ENCODE measurements around the gene MMEL1.

MMEL1 gene

GRCh38 chr1:2589431-2590232 is 43.2 kb downstream of the MMEL1 start:
- DNase-seq, result no peak

- no peak for DNase-seq
These were observed 44.0 kb downstream of the MMEL1 start for GRCh38 chr1:2588661-2589430.

GRCh38 chr1:2587860-2588571 is 44.8 kb downstream of the MMEL1 start:
- DNase-seq, result no peak

GRCh38 chr1:2587071-2587859 is 45.6 kb downstream of the MMEL1 start:
- no peak for DNase-seq

- DNase-seq, result peak; percentile 94
These were observed 46.4 kb downstream of the MMEL1 start, which contains the start of gene PRXL2B for GRCh38 chr1:2586154-2587070. Gene PRXL2B, plus strand, starts transcription at chr1:2586777. Its CDS starts 109 bp downstream, at chr1:2586886.

GRCh38 chr1:2585318-2586092 is 47.3 kb downstream of the MMEL1 start:
- DNase-seq, result peak; percentile 43 to 45

GRCh38 chr1:2584686-2585317 is 48.0 kb downstream of the MMEL1 start:
- DNase-seq, result no peak

GRCh38 chr1:2583871-2584351 is 48.9 kb downstream of the MMEL1 start:
- peak; percentile 28 to 31 for DNase-seq

- DNase-seq, result no peak
These were observed 49.5 kb downstream of the MMEL1 start for GRCh38 chr1:2583331-2583791.

- no peak for DNase-seq
These were observed 50.4 kb downstream of the MMEL1 start for GRCh38 chr1:2582391-2582790.

- DNase-seq, result no peak
These were observed 52.1 kb downstream of the MMEL1 start for GRCh38 chr1:2580691-2581090.

GRCh38 chr1:2578758-2579118 is 54.1 kb downstream of the MMEL1 start:
- no peak for DNase-seq

GRCh38 chr1:2577565-2578075 is 55.2 kb downstream of the MMEL1 start:
- peak; percentile 46 to 57 for DNase-seq

GRCh38 chr1:2575801-2576663 is 56.8 kb downstream of the MMEL1 start:
- DNase-seq, result no peak

GRCh38 chr1:2574350-2574749 is 58.5 kb downstream of the MMEL1 start:
- no peak for DNase-seq

- no peak for DNase-seq
These were observed 59.4 kb downstream of the MMEL1 start for GRCh38 chr1:2573250-2573920.

GRCh38 chr1:2571348-2571747 is 61.5 kb downstream of the MMEL1 start:
- DNase-seq, result no peak

- no peak for DNase-seq
These were observed 62.5 kb downstream of the MMEL1 start for GRCh38 chr1:2570332-2570731.

Data from activated CD4-positive, alpha-beta T cell treated with anti-CD3 and anti-CD28 coated beads, Interleukin-2, amount 50 U/mL, for 4 hours (primary cell).